HG03139 (cell line): Measurements from ENCODE around the gene TRPV2.

Experiments used
- ATAC-seq: cut with Tn5 transposase; IDR thresholded peaks from one replicate; pipeline ENCODE4 v1.9.1; 2021; ENCODE audit not compliant: unreplicated experiment

TRPV2 gene

DNA sequence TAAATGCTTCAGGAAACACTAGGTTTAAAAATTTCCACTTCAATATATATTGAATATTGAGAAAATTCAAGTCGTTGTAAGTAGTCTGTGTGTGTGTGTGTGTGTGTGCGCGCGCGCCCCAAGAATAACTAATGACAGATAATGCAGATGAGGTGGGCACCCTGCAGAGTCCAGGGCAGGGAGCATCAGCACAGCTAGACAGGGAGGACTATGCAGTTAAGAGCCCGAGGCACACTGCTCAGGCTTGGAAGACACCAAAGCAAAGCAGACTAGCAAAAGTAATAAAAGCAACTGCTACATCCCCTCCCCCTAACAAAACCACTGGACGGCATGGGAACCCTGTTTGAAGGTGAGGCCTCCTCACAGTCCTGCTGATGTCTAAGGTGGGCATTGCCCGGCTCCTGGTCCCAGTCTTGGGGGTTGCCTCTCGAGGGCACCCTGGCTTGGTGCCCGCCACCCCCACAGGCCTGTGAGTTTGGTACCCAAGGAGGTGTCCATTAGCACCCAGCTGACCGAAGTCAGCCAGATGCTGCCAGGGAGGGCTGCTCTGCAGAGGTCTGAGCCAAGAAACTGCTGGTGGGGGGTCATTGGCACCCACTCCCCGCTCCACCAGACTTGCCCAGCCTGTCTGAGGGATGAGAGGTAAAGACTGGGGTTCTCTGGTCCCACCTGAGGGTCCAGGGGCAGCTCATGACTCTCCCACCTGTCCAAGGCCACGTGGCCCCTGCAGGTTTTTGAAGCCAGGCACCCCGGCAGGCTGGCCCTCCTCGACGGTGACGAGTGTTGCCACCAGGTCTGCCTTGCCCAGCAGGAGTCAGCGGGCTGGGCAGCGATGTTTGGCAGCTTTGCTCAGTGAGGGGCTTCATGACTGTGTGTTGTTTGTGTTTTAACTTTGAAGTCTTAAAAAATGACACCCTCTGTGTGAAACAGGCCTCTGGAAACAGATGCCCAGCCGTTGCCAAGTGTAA, 58.0 kb downstream of the TRPV2 start:
- no peak for ATAC-seq

DNA sequence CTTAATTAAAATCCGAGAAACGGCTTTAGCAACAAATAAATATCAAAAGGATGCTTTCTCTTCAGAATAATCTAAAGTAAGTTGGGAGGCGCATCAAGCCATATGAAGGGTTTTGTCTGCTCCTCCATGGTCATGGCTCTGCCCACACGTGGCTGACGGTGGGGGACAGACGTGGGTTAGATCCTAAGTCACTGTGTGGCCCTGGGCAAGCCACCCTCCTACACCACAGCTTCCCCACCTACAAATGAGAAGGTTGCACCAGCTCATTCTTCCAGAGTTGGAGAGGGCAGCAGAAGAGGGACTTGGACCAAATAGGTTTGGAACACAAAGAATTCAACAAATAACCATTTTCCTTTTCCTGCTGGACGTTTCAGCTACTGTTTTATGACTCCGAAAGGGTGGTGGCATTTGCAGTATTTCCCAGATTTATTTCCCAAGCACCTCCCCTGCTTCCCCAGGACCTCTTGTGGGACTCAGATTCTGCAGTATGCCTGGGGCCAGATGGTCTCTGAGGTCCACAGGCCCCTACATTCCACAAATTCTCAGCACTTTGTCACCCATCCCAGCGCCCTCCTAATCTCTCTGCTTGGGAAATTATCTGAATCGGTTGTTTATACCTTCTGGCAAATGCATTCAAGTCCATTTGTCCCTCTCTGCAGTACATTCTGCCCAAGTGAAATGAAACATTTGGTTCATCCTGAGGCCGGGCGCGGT, 58.8 kb downstream of the TRPV2 start:
- ATAC-seq = no peak

DNA sequence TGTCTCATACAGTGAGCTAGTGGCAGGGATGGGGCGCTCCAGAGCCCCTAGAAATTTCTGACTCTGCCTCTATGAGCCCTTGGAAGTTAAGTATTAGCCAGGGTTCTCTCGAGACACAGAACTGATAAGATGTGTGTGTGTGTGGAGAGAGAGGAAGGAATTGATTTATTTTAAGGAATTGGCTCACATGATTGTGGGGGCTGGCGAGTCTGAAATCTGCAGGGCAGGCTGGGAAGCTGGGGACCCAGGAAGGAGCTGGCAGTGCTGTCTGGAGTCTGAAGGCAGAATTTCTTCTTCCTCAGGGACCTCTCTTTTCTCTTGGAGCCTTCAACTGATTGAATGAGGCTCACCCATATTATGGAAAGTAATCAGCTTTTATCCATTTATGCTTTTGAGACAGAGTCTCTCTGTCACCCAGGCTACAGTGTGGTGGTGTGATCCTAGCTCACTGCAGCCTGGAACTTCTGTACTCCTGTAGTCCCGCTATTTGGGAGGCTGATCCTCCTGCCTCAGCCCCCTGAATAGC, 59.9 kb downstream of the TRPV2 start:
- ATAC-seq = no peak

DNA sequence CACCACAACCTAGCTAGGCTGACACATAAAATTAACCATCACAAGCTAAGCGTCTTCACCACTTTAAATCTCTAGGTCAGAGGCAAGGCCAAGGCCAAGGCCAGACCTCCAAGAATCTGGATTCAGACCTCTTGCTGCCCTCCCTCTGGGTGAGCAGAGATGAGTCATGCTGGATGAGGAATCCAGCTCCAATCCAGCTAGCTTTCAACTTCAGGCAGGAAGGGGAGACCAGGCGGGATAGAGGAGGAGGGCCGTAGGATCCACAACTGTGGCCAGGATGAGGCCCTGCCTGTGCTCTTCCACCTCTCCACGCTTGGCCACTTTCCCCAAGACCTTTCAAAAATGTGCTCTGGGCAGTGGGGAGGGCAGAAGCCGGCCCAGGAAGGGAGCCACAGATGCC, 61.9 kb downstream of the TRPV2 start:
- no peak for ATAC-seq

DNA sequence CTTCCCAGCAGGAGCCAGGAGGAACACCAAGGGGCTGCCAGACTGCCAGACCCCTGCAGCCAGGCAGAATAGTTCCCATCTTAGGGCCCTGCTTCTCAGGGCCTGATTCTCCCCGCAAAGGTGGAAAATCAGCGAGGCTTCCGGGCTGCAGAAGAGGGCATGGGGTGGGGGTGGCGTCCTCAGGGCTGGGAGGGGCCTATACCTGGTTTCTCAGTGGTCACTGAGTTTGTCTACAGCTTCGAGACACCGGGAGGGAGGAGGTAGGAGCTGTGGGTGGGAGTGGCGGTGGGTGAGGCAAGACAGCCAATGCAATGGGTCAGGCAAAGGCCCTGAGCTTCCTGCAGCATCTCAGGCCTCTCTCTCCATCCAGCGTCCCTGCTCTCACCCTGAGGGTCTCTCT, 62.3 kb downstream of the TRPV2 start:
- no peak for ATAC-seq

DNA sequence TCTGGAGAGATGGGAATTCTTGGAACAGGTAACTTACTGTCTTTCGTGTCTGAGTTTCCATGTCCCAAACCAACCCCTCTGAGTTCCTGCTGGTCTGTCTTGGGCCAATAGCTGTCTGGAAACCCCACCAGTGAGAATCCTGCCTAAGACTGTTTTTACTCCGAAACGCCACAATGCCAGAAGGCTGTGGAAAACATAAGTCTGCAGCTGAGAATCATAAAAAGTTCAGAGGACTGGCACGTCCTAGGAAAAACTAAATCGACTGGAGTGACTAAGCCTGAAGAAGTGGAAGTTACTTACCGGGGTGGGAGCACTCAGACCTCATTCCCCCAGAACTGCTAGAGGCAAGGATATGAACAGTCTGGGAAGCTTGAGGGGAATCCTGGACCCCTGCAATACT, 63.3 kb downstream of the TRPV2 start:
- ATAC-seq = no peak

DNA sequence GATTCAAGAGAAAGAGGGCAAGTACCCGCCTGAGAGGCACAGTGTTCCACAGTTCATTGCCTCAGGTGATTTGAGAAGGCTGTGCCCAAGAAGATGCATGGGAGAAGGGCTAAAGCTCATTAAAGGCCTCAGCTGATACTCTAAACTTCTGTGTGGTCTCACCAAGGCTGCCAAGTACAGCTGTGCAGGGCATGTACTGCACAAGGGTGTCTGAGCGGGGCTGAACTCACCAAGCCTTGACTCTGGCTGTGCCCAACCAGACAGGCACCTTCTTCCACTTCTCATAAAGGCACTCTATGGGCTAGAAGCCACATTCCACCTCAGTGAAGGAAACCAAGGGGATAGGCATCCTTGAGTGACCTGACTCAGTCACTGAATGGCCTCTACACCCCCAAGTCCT, 63.9 kb downstream of the TRPV2 start:
- ATAC-seq = no peak

DNA sequence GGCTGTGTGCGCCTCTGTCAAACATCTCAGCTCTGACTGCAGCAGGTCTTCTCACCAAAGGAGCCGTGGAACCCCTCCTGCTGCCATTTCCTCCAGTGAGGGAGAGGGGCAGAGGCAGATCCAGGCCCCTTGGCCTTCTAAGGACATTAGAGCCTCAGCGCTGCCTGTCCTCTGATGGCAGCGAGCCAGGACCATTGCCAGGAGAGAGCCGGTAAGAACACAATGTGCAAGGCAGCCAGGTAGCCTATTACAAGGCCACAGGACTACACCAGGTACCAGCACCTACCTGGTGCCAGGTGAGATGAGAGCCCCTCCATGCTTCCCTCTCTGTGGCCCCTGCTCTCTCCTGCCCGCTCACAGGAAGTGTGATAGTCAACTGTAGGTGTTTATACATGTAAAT, 65.6 kb downstream of the TRPV2 start:
- no peak for ATAC-seq

DNA sequence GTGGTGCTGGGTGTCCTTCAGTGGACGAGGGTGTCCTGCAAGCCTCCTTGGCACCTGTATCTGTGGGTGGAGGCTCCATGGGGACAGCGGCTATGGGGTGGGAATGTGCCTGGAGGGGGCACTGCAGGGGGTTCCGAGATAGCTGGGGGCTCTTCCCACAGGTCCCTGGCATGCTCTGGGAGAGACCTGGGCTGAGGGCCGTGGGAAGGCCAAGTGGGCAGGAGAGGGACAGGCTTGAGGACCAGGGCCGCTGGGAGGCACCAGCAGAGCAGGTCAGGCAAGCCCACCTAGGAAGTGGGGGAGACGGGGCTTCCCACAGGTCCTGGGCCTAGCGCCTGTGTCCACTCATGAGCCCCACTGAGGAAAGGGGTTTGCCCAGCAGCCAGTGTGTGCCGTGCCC, 66.9 kb downstream of the TRPV2 start:
- ATAC-seq = no peak

DNA sequence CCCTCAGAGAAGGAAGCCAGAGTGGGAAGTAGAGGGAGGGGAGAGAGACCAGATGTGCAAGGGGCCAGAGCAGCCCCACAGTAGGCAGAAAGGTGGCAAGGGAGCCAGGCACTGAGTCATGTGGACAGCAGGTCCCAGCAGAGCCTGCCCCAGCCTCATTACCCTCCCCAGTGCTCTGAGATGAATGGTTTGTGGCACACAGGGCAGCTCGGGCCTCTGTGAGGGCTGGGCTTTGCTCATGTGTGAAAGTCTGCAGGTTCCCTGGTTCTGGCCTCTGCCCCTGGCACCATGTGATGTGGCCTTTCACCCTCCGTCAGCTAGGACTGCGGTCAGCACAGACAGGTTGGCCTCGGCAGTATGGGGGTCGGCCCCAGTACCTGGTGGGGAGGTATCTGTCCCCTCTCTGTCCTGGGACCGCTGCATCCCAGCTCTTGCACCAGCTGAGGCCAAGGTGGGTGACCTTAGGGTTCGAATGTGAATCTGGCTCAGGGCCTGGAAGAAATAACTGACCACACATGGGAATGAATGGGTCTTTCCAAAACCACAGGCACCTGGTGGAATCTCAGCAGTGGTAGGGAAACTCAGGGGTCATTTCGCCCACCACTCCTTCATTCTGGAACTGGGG, 67.8 kb downstream of the TRPV2 start:
- ATAC-seq = no peak

DNA sequence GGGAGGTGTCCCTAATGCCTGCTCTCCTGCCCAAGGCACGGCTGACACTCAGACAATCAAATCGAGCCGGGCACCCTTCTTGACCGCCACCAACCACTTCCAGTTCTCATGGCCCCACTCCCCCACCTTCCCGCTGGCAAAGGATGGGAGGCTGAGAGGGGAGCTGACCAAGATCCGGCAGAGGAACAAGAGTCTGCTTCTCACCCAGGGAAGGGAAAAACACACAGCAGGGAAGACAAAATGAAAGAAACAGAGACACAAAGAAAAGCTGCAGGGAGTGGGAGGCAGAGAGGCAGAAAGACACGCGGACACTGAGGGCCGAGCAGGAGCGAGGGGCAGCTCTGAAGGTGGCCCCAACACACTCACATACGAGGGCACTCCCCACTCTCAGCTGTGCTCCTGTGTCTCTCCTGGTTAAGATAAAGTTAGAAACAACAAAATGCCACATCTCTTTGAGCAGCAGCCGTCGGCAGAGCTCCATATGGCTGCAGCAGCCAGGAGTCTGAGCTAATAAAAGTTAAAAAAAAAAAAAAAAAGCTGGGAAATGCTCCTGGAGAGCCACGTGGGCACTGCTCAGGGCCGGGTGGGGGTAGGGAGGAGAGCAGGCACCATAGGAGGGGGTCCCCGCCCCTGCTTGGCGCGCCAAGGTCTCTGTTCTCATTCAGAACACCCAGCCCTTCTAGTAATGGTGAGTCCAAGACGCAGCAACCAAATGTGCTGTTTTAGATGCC, 69.2 kb downstream of the TRPV2 start:
- ATAC-seq = no peak
